GM12891 (cell line): ENCODE results near the gene SLC22A1.
"Not testable (repeated sequence)": the region's sequence is repeated elsewhere in the genome, so short reads cannot be mapped to it uniquely, and the experiment has no call there.

Experiments
- DNase-seq: peaks from one replicate; pipeline ENCODE4 v3.0.0; 2011; ENCODE audit warnings: low spot score; ENCODE audit not compliant: insufficient read length
- FAIRE-seq: peaks from 2 replicates; lab custom pipeline; 2011; peaks lifted over from hg19 to GRCh38; lab: Jason Lieb, UNC
- PAX5 ChIP-seq: IDR thresholded peaks from 2 replicates; pipeline ENCODE4 v1.6.1; 2011; ENCODE audit warnings: low read length, moderate library complexity, mild to moderate bottlenecking; ENCODE audit not compliant: insufficient read depth, severe bottlenecking
- POLR2A ChIP-seq: IDR thresholded peaks from 2 replicates; pipeline ENCODE4 v1.6.1; 2011; ENCODE audit warnings: low read depth, low read length, control low read depth
- POLR2AphosphoS5 ChIP-seq: IDR thresholded peaks from 2 replicates; pipeline ENCODE4 v1.6.1; 2011; ENCODE audit warnings: low read depth, low read length, control low read depth
- POU2F2 ChIP-seq: IDR thresholded peaks from 2 replicates; pipeline ENCODE4 v1.6.1; 2011; ENCODE audit warnings: low read depth, mild to moderate bottlenecking, control low read depth, low read length, moderate library complexity
- SPI1 ChIP-seq: IDR thresholded peaks from 2 replicates; pipeline ENCODE4 v1.6.1; 2011; ENCODE audit warnings: low read depth, low read length, control low read depth
- TAF1 ChIP-seq: IDR thresholded peaks from 2 replicates; pipeline ENCODE4 v1.6.1; 2011; ENCODE audit warnings: low read depth, low read length, control low read depth

SLC22A1 gene

GRCh38 chr6:160106010-160106409, 15.6 kb upstream of the SLC22A1 start:
- FAIRE-seq (no peak), DNase-seq (no peak)
- no peak for TF ChIP-seq TAF1
- no peak for TF ChIP-seq POLR2A
- no peak for TF ChIP-seq PAX5
- no peak for TF ChIP-seq SPI1
- TF ChIP-seq POU2F2 = no peak
- no peak for TF ChIP-seq POLR2AphosphoS5

GRCh38 chr6:160106701-160107100, 14.9 kb upstream of the SLC22A1 start:
- FAIRE-seq (no peak), DNase-seq (no peak)
- TF ChIP-seq PAX5 (no peak), SPI1 (no peak), POU2F2 (no peak), POLR2A (no peak)

DNA sequence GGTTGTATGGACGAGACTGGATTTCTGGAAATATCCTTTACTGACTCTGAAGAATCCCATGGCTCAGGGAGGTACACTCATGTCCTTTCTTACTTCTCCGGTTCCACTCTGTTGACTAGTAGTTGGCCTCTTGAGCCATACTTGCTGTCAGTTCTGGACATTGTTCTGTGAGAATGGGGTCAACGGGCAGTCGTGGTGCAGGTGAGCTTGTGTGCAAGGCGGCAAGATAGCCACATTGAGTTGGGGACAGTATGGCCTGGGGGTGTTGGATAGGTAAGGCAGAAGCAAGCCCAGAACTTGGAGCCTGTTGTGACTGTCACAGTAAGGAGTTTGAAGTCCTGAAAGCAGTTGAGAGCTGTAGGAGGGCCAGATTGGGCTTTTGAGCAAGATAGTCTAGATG, 13.5 kb upstream of the SLC22A1 start:
- TF ChIP-seq SPI1 (no peak), TAF1 (no peak), PAX5 (no peak), POLR2A (no peak), POU2F2 (no peak), POLR2AphosphoS5 (no peak)
- FAIRE-seq = no peak

GRCh38 chr6:160110586-160111123, 11.0 kb upstream of the SLC22A1 start:
- no peak for FAIRE-seq
- TF ChIP-seq PAX5 (no peak), POU2F2 (no peak)
- no peak for DNase-seq

More for the DNA sequence above, 13.5 kb upstream of the SLC22A1 start:
- DNase-seq = no peak

GRCh38 chr6:160111806-160112205, 9.8 kb upstream of the SLC22A1 start:
- TF ChIP-seq POLR2A (no peak), POLR2AphosphoS5 (no peak), PAX5 (no peak), SPI1 (no peak), POU2F2 (no peak), TAF1 (no peak)
- FAIRE-seq (no peak), DNase-seq (no peak)

DNA sequence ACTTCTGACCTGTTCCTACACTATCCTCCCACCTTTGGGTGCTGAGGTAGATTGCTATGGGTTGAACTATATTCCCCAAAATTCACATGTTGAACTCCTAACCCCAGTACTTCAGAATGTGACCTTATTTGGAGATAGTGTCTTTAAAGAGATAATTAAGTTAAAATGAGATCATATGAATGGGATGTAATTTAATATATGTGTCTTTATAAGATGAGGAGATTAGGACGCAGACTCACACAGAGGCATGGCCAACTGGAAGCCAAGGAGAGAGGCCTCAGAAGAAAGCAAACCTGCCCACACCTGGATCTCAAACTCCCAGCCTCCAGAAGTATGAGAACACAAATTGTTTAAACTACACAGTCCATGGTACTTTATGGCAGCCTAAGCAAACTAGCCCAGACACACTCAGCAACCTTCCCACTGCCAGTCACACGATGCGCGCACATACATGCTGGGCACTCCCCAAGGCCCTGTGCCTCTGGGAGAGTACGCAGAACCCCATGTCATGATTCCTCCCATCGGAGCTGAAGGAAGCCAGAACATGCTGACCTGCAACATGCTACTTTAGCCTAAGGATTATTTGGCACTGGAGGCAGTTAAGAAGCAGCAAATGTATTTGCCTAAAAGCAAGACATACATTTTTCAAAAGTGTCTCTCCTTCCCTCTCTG, 8.9 kb upstream of the SLC22A1 start:
- TF ChIP-seq SPI1 (no peak), POLR2A (no peak), POU2F2 (no peak), TAF1 (no peak), POLR2AphosphoS5 (no peak), PAX5 (no peak)
- DNase-seq = no peak

GRCh38 chr6:160114536-160114935, 7.1 kb upstream of the SLC22A1 start:
- not testable (repeated sequence) for FAIRE-seq, DNase-seq

More for the DNA sequence above, 8.9 kb upstream of the SLC22A1 start:
- no peak for FAIRE-seq

- FAIRE-seq (no peak), DNase-seq (no peak)
- TF ChIP-seq POLR2AphosphoS5 (no peak), SPI1 (no peak), PAX5 (no peak), TAF1 (no peak), POLR2A (no peak), POU2F2 (no peak)
These were observed 6.2 kb upstream of the SLC22A1 start for GRCh38 chr6:160115421-160115820.

- DNase-seq (no peak), FAIRE-seq (no peak)
- no peak for TF ChIP-seq SPI1
These were observed 5.2 kb upstream of the SLC22A1 start for GRCh38 chr6:160116411-160116810.

- DNase-seq = no peak
- TF ChIP-seq POLR2A (no peak), TAF1 (no peak), SPI1 (no peak), POLR2AphosphoS5 (no peak), PAX5 (no peak), POU2F2 (no peak)
These were observed 4.5 kb upstream of the SLC22A1 start for GRCh38 chr6:160117137-160117536.

GRCh38 chr6:160118620-160119229, 2.9 kb upstream of the SLC22A1 start:
- no peak for FAIRE-seq
- TF ChIP-seq POLR2A (no peak), POLR2AphosphoS5 (no peak), POU2F2 (no peak)
- no peak for DNase-seq

More at GRCh38 chr6:160117137-160117536, 4.5 kb upstream of the SLC22A1 start:
- no peak for FAIRE-seq
